GM12864 (cell line): ENCODE results near the gene SRCAP.

Experiments used
- DNase-seq: peaks from one replicate; pipeline ENCODE4 v3.0.0-alpha.2; 2011; ENCODE audit warnings: low read depth
- H3K4me3 ChIP-seq: 2 replicates; pipeline ENCODE4 v1.5.1; 2011; ENCODE audit warnings: mild to moderate bottlenecking, low read depth, low read length, control low read depth
- TF ChIP-seq, protein P1 (sequence below): IDR thresholded peaks from 2 replicates; pipeline ENCODE4 v1.5.1; 2011; ENCODE audit warnings: low read depth, mild to moderate bottlenecking, moderate library complexity, low read length, control low read depth, inconsistent platforms; ENCODE audit errors: missing control alignments

Gene SRCAP

DNA sequence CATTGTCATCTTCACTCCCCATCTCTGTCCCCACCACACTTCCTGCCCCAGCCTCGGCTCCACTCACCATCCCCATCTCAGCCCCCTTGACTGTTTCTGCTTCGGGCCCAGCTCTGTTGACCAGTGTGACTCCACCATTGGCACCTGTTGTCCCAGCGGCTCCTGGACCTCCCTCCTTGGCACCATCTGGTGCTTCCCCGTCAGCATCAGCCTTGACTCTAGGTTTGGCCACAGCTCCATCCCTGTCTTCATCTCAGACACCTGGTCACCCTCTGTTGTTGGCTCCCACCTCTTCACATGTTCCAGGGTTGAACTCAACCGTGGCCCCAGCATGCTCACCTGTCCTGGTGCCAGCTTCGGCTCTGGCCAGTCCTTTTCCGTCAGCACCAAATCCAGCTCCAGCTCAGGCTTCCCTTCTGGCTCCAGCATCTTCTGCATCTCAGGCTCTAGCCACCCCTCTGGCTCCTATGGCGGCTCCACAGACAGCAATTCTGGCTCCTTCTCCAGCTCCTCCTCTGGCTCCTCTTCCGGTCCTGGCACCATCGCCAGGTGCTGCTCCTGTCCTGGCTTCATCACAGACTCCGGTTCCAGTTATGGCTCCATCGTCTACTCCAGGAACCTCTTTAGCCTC, 24.9 kb downstream of the SRCAP start:
- TF ChIP-seq, protein P1, sequence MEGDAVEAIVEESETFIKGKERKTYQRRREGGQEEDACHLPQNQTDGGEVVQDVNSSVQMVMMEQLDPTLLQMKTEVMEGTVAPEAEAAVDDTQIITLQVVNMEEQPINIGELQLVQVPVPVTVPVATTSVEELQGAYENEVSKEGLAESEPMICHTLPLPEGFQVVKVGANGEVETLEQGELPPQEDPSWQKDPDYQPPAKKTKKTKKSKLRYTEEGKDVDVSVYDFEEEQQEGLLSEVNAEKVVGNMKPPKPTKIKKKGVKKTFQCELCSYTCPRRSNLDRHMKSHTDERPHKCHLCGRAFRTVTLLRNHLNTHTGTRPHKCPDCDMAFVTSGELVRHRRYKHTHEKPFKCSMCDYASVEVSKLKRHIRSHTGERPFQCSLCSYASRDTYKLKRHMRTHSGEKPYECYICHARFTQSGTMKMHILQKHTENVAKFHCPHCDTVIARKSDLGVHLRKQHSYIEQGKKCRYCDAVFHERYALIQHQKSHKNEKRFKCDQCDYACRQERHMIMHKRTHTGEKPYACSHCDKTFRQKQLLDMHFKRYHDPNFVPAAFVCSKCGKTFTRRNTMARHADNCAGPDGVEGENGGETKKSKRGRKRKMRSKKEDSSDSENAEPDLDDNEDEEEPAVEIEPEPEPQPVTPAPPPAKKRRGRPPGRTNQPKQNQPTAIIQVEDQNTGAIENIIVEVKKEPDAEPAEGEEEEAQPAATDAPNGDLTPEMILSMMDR: no peak
- no peak for DNase-seq
- no peak overlapping the region for H3K4me3 ChIP-seq

DNA sequence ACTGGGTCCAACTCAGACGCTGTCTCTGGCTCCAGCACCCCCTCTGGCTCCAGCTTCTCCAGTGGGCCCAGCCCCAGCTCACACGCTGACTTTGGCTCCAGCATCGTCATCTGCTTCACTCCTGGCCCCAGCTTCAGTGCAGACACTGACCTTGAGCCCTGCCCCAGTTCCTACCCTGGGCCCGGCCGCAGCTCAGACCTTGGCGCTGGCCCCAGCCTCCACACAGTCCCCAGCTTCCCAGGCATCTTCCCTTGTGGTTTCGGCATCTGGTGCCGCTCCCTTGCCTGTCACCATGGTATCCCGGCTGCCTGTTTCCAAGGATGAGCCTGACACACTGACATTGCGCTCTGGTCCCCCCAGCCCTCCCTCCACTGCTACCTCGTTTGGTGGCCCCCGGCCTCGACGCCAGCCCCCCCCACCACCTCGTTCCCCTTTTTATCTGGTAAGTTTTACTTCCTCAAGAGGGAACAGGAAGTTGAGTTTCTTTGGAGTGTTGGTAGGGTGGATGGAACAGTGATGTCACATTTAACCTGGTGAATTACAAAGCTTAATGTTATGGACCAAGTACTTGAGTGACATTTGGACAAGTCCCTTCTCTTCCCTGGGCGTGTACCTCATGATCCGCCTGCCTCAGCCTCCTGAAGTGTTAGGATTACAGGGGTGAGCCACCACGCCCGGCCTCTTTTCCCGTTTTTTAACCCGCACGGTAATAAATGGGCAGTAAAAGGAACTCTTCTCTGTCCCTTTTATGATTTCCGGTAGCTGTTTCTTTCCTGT, 25.9 kb downstream of the SRCAP start:
- H3K4me3 ChIP-seq: no peak overlapping the region
- DNase-seq: no peak
- TF ChIP-seq, protein P1: no peak

DNA sequence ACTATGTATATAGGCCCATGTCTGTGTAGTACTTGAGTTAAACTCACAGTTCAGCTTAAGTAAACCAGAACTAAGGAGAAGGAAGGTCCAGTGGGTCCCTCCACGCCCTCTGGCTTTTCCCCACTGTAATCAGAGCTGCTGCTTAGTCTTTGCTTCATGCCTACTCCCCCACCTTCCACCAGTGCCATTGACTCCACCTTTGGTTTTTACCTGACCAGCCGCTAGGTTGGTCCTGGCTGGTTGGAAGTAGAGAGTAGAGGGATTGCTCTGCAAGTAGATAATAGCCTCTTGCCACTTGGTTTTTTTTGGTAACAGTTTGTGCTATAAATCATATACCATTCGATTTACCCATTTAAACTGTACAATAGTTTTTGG, 26.4 kb downstream of the SRCAP start:
- DNase-seq: no peak
- TF ChIP-seq, protein P1: no peak

DNA sequence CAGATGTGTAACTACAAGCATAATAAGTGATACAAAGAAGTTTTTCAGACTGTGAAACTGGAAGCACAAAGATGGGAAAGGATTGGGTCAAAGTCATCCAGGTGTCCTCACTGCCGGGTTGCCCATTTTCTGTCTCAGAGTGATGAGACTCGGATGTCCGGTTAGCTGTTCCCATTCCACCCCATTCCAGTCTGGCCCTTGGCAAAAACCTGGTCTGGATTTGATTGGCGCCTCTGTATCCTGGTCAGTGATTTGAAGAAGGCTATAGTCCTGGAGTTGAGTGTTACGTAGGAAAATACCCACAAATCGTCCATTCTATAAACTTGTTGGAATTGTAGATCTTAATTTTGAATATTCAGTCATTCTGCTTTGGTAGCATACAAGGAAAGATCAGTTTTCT, 29.4 kb downstream of the SRCAP start:
- no peak for DNase-seq
- H3K4me3 ChIP-seq: no peak overlapping the region
- TF ChIP-seq, protein P1: no peak

More for the DNA sequence above, 26.4 kb downstream of the SRCAP start:
- H3K4me3 ChIP-seq: no peak overlapping the region

DNA sequence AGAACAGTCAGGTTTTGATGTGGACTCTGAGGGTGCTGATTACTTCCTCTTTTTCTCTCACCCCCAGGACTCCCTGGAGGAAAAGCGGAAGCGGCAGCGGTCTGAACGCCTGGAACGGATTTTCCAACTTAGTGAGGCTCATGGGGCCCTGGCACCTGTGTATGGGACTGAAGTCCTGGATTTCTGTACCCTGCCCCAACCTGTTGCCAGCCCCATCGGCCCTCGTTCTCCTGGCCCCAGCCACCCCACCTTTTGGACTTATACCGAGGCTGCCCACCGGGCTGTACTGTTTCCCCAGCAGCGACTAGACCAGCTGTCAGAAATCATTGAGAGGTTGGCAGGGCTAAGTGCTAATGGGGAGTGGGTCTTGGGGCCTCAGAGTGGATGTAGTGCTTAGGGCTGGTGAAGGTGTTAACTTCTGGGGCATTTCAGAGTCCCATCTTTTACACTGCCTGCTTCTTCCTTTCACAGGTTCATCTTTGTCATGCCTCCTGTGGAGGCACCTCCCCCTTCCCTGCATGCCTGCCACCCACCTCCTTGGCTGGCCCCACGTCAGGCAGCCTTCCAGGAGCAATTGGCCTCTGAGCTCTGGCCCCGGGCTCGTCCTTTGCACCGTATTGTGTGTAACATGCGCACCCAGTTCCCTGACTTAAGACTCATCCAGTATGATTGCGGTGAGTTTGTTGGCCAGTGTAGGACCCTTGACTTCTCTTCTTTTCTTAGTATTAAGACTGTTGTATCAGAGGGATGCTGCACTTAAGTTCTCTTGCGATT, 30.1 kb downstream of the SRCAP start:
- DNase-seq: no peak
- H3K4me3 ChIP-seq: no peak overlapping the region
- TF ChIP-seq, protein P1: no peak

DNA sequence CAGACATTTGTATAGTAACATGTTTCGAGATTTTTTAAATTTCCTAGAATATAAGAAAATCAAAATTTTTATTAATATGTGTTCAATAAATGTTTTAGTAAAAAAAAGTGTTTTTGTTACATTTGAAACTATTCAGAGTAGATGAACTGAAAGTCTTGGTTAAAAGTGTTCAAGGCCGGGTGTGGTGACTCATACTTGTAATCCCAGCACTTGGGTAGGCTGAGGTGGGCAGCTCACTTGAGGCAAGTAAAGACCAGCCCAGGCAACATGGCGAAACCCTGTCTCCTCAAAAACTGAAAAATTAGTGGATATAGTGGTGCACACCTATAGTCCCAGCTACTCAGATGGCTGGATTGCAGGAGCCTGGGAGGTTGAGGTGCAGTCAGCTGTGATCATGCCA, 32.4 kb downstream of the SRCAP start:
- TF ChIP-seq, protein P1: no peak
- H3K4me3 ChIP-seq: no peak overlapping the region
- no peak for DNase-seq
